Panc1 (cell line): Measurements from ENCODE around the gene GBF1. TPM values are rescaled to one million over a fixed set of nuclear protein-coding genes. Genes with fewer than 3 reads are reported as not detected.

Source experiments
- ATAC-seq: fragments of 200-7000 bp; cut with Tn5 transposase; 2 replicates; pipeline ENCODE4 v1.9.1; 2020; ENCODE audit warnings: mild to moderate bottlenecking, moderate library complexity
- BruUV-seq: library from RNA; stranded (reverse); fragments of 400-500 nt; replicated peaks from 2 replicates; lab custom pipeline; 2021; lab: Mats Ljungman, UMichigan
- CTCF ChIA-PET: fragments of 300-600 bp; sonication (Branson Sonifier 250); formaldehyde crosslinking; loops from one replicate; lab custom pipeline; 2022; ENCODE audit warnings: antibody characterized with exemption; lab: Charles Lee
- POLR2A ChIA-PET: fragments of 300-600 bp; sonication (Branson Sonifier 250); formaldehyde crosslinking; loops from one replicate; lab custom pipeline; 2022; ENCODE audit warnings: antibody characterized with exemption; lab: Charles Lee
- DNase-seq: peaks from one replicate; pipeline ENCODE4 v3.0.0-alpha.2; 2010; ENCODE audit warnings: low read depth, low spot score
- H3K27ac ChIP-seq: 2 replicates; pipeline ENCODE4 v1.5.1; 2011; ENCODE audit warnings: mild to moderate bottlenecking, low read length, inconsistent platforms
- H3K27me3 ChIP-seq: fragments of 200-500 bp; sonication (Bioruptor generic); 2 replicates; pipeline ENCODE4 v1.6.0; 2014; ENCODE audit warnings: low read length, inconsistent platforms; ENCODE audit not compliant: control insufficient read depth, insufficient read depth
- H3K36me3 ChIP-seq: fragments of 200-500 bp; sonication (Bioruptor generic); 2 replicates; pipeline ENCODE4 v1.5.1; 2014; ENCODE audit warnings: inconsistent platforms, mild to moderate bottlenecking, low read length, moderate library complexity; ENCODE audit not compliant: control insufficient read depth, insufficient read depth
- H3K4me1 ChIP-seq: 2 replicates; pipeline ENCODE4 v1.5.1; 2011; ENCODE audit warnings: inconsistent platforms, mild to moderate bottlenecking, low read length, moderate library complexity; ENCODE audit not compliant: control insufficient read depth, insufficient read depth
- H3K4me3 ChIP-seq, 2 experiments: 2 replicates each; pipeline ENCODE4 v1.5.1; 2011 to 2012; ENCODE audit warnings: low read depth in 2 of 2, low read length in 2 of 2, mild to moderate bottlenecking in 2 of 2, inconsistent platforms in 1 of 2, moderate library complexity in 1 of 2
- H3K9me3 ChIP-seq: fragments of 200-500 bp; sonication (Bioruptor generic); 2 replicates; pipeline ENCODE4 v1.5.1; 2014; ENCODE audit warnings: low read depth, mild to moderate bottlenecking, inconsistent platforms, low read length, moderate library complexity; ENCODE audit not compliant: control insufficient read depth, insufficient read depth
- CTCF ChIP-seq: fragments of 450-650 bp; IDR thresholded peaks from 2 replicates; pipeline ENCODE4 v1.5.1; 2017; ENCODE audit warnings: mild to moderate bottlenecking
- POLR2AphosphoS5 ChIP-seq: IDR thresholded peaks from 2 replicates; pipeline ENCODE4 v1.6.1; 2012; ENCODE audit warnings: mild to moderate bottlenecking, low read depth, low read length, moderate library complexity
- REST ChIP-seq, 2 experiments: IDR thresholded peaks; 2 replicates each; pipeline ENCODE4 v1.6.1; 2011 to 2012; ENCODE audit warnings: low read depth in 2 of 2, control low read depth in 1 of 2, low read length in 1 of 2, mild to moderate bottlenecking in 1 of 2, moderate library complexity in 1 of 2; ENCODE audit not compliant: insufficient read depth in 1 of 2
- SIN3A ChIP-seq: IDR thresholded peaks from 2 replicates; pipeline ENCODE4 v1.6.1; 2012; ENCODE audit warnings: low read depth, mild to moderate bottlenecking, low read length, moderate library complexity, borderline replicate concordance; ENCODE audit not compliant: insufficient read depth
- TCF7L2 ChIP-seq: IDR thresholded peaks from 2 replicates; pipeline ENCODE4 v1.6.1; 2011; ENCODE audit warnings: mild to moderate bottlenecking, low read depth, low read length, inconsistent platforms
- in situ Hi-C: cut with HindIII; loops from 2 replicates; pipeline ENCODE4 v1.10.0; 2016; ENCODE audit warnings: low sequenced_read_pairs, low pct_unique_long_range_greater_than_20kb
- intact Hi-C: fragments of 100-400 bp; cut with micrococcal nuclease; formaldehyde crosslinking; loops from one replicate; pipeline ENCODE4 v1.10.0; 2022; ENCODE audit not compliant: unreplicated experiment
- total RNA-seq: library from RNA; stranded (reverse); gene quantifications from one replicate; pipeline ENCODE4 v1.2.1, GENCODE V29; 2021; ENCODE audit not compliant: unreplicated experiment

Gene GBF1
- total RNA-seq, 1 experiment from 2014 or later: 65.0 TPM

DNA sequence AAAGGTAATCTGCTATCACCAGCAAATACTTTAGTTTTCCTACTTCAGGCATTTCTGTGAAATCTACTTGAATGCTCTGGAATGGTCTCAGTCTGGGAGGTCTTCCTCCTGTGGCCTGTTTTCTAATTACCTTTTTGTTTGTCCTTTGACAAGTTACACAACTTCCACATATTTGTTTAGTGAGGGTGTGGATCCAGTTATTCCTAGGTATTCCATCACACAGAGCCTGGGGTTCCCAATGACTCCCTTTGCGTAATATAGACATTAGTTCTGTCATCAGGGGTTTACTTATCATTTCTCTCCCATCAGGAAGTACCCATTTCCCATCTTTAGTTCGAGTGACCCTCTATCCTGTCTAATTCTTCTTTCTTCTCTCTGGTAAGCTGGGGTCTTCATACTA is 47.3 kb upstream of the GBF1 start:
- peaks cover 4% of the 10 kb centered on the region; the same call in 1 of the 2 replicates for H3K27me3 ChIP-seq
- H3K27ac ChIP-seq: no peak overlapping the region
- TF ChIP-seq REST (IDR thresholded peaks at IDR 0.05; ENCODE audit: insufficient read depth in 1 of 2, low read depth in 2 of 2, low read length in 1 of 2) (no peak), TCF7L2 (no peak), SIN3A (no peak), POLR2AphosphoS5 (no peak), CTCF (no peak)
- H3K9me3 ChIP-seq: peaks cover 11% of the 10 kb centered on the region; the same call in 1 of the 2 replicates
- intact Hi-C loops (no loop called here), in situ Hi-C loops (no loop called here)
- POLR2A ChIA-PET: no interaction called here
- H3K4me3 ChIP-seq: no peak overlapping the region
- no peaks in the 10 kb centered on the region for H3K36me3 ChIP-seq
- no peak for DNase-seq
- no peak for ATAC-seq
- CTCF ChIA-PET: no interaction called here
- H3K4me1 ChIP-seq: no peaks in the 10 kb centered on the region
- no TSS peak for BruUV-seq

DNA sequence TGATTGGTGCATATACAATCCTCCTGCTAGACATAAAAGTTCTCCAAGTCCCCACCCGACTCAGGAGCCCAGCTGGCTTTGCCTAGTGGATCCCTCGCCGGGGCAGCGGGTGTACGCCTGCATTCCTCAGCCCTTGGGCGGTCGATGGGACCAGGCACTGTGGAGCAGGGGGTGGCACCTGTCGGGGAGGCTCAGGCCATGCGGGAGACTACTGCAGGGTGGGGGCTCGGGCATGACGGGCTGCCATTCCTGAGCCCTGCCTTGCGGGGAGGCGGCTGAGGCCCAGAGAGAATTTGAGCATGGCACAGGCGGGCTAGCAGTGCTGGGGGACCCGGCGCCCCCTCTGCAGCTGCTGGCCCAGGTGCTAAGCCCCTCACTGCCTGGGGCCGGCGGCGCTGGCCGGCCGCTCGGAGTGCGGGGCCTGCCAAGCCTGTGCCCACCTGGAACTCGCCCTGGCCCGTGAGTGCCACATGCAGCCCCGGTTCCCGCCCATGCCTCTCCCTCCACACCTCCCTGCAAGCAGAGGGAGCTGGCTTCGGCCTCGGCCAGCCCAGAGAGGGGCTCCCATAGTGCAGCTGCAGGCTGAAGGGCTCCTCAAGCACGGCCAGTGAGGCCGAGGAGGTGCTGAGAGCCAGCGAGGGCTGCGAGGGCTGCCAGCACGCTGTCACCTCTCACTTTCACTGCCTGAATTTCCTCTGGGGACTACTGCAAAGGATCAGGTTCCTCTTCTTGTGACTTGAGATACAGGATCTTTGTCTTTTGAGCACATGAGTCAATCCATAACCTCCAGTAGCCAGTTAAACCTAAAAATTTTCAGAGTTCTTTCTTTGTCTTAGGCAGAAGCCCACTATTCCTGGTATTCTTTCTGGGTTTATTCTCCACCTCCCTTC is 44.3 kb upstream of the GBF1 start:
- no peak for TF ChIP-seq CTCF
- TF ChIP-seq SIN3A: no peak
- ChIA-PET CTCF (no interaction called here), POLR2A (no interaction called here)
- BruUV-seq: no TSS peak
- DNase-seq (no peak), ATAC-seq (no peak)
- Histone ChIP-seq H3K36me3 (no peaks in the 10 kb centered on the region), H3K27me3 (peaks cover 4% of the 10 kb centered on the region; the same call in 1 of the 2 replicates), H3K4me3 (no peak overlapping the region), H3K9me3 (peaks cover 11% of the 10 kb centered on the region; the same call in 1 of the 2 replicates), H3K27ac (no peak overlapping the region), H3K4me1 (no peaks in the 10 kb centered on the region)
- intact Hi-C loops (no loop called here), in situ Hi-C loops (no loop called here)
